ENCODE data around the gene IDH1.
"Not testable (repeated sequence)": the region's sequence is repeated elsewhere in the genome, so short reads cannot be mapped to it uniquely, and the experiment has no call there.

The IDH1 gene

DNA sequence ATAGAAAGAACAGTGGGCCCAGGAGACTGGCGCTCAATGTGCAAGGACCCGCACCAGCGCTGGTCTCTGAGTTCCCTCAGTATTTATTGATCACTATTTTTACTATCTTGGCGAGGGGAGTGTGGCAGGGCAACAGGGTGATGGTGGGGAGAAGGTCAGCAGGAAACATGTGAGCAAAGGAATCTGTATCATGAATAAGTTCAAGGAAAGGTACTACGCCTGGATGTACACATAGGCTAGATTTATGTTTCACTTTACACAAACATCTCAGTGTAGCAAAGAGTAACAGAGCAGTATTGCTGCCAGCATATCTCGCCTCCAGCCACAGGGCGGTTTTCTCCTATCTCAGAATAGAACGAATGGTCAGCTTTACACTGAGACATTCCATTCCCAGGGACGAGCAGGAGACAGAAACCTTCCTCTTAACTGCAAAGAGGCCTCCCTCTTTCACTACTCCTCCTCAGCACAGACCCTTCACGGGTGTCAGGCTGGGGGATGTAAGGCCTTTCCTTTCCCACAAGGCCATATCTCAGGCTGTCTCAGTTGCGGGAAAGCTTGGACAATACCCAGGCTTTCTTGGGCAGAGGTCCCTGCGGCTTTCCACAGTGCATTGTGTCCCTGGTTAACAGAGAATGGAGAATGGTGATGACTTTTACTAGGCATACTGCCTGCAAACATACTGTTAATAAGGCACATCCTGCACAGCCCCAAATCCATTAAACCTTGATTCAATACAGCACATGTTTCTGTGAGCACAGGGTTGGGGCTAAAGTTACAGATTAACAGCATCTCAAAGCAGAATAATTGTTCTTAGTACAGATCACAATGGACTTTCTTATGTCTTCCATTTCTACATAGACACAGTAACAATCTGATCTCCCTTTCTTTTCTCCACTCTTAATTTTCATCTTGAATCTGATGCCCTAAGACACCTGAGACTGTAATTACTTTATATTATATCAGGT lies 2.3 kb upstream of the IDH1 start:
- not testable (repeated sequence) for DNase-seq (ENCODE audit: low read depth)

- DNase-seq (ENCODE audit: low read depth) = no peak
These were observed 1.4 kb upstream of the IDH1 start for GRCh38 chr2:208256192-208256782.

DNA sequence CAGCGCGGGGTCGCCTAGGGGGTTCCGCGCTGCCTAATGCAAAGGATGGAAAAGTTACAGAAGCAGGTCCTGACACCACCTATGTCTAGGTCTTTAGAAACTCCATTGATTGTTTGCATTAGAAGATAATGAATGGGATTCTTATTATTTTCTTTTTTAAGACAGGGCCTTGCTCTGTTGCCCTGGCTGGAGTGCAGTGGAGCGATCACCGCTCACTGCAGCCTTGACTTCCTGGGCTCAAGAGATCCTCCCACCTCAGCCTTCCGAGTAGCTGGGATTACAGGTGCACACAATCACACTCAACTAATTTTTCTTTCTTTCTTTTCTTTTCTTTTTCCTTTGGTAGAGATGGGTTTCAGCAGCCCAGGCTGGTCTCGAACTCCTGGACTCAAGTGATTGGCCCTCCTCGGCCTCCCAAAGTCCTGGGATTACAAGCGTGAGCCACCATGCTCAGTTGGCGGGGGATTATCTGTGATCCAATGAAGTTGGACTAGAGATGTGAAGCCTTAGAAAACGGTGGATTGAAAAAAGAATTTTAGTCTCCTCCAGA lies 761 bp upstream of the IDH1 start:
- no peak for DNase-seq (ENCODE audit: low read depth)

DNA sequence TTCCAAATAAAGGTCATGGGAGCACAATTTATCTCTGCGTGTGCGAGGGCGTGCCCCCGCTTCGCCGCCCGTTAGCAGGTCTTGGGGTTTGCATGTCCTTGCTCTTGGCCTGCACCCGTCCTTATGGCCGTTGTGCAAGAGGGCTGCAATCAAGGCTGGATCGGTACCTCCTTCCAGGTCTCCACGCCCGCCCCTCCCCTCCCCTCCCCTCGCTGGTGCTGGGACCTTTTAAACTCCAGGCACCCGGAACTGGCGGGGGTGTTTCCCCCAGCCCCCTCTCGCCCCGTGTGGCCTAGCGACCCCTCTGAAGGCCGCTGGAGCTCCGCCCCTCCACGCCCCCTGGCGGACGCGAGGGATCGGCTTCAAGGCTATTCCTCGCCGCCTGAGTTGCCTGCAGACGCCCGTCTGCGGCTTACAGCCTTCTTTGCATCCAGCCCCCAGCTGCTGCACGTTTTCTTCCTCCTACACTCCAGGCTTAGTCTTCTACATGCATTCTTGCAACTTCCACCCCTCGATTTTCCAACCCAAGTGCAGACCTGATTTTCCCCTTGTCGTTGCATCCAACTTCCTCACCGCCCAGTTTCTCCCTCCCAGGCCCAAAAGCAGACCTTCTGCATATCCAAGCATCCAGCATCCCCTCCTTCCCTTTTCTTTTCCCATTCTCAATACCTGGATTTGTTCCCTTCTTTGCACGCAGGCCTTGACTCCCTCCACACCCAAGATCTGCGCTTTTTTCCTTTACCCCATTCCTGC lies 577 bp downstream of the IDH1 start:
- DNase-seq (ENCODE audit: low read depth) = peak; percentile 76

- no peak for DNase-seq (ENCODE audit: low read depth)
These were observed 1.2 kb downstream of the IDH1 start for GRCh38 chr2:208253600-208254117.

- DNase-seq (ENCODE audit: low read depth) = no peak
These were observed 2.0 kb downstream of the IDH1 start for GRCh38 chr2:208252716-208253492.

- DNase-seq (ENCODE audit: low read depth) = no peak
These were observed 3.8 kb downstream of the IDH1 start for GRCh38 chr2:208251098-208251497.

- no peak for DNase-seq (ENCODE audit: low read depth)
These were observed 4.5 kb downstream of the IDH1 start for GRCh38 chr2:208250388-208250787.

- no peak for DNase-seq (ENCODE audit: low read depth)
These were observed 5.6 kb downstream of the IDH1 start for GRCh38 chr2:208249296-208249695.

- DNase-seq (ENCODE audit: low read depth) = no peak
These were observed 6.3 kb downstream of the IDH1 start for GRCh38 chr2:208248601-208249000.

DNA sequence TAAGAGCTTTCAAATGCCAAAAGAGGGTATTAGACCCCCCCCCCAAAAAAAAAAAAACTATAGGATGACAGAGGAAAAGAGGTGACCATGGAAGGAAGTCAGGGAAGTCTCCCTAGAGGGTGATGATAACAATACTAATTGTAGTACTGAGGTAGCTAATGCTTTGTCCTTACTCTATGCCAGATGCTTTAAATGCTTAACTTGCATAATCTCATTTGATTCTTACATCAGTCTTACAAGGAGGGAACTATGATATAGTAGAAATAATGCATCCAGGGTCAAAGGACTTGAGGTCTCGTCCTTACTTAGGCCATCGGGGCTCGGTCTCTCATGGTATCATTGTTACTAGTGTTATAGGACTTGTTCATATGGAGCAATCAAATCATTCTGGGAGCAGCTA lies 9.1 kb downstream of the IDH1 start:
- DNase-seq (ENCODE audit: low read depth) = no peak

- no peak for DNase-seq (ENCODE audit: low read depth)
These were observed 10.4 kb downstream of the IDH1 start for GRCh38 chr2:208244422-208244821.

DNA sequence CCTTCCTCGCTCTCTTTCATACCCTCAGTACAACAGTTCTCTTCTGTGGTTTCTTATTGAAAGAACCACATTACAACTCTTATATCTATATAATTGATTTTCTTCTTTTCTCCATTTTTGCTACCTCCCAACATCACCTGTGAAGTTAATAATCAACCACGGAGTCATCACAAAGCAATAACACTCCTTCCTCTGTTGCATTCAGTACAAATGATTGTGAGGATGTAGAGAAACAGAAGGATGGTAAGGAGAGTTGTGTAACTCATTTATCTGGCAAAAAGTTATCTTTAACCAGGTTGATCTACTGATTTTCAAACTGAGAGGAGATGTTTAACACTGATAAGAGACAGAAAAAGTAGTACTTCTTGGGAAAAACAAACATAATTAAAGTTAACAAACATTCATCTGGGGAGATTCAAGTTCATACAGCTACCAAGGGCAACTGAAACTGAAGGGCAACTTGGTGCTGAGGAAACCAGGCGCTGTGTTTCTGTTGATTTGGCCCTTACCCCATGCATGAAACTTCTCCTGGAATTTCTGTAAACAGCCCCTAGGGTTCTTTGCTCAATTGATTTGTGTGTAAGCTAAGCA lies 14.2 kb downstream of the IDH1 start:
- no peak for DNase-seq (ENCODE audit: low read depth)

DNA sequence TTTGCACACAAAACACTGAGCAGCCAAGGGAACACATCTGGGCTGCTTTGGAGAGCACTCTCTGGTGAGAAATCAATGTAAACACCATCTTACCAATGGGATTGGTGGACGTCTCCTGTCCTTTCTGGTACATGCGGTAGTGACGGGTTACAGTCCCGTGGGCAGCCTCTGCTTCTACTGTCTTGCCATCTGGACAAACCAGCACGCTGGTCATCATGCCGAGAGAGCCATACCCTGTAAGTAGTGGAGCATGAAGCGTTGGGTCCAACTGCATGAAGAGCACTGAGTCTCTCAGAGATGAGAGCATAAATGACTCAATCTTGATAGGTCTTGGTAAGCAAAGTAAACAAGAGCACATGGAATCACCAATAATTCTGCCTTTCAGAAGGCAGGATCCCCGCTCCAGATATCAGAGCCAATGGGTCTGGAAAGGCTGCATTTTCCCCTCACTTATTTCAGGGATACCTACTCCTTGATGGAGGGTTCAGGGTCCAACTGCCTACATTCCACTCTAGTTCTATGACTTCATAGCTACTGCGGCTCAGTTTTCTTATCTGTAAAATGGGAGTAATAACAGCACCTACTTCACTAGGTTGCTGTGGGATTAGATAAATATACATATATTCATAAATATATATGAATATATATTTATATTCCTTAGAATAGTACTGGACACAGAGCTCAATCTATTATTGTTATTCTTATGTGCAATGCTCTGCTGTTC lies 14.9 kb downstream of the IDH1 start:
- DNase-seq (ENCODE audit: low read depth) = no peak

GRCh38 chr2:208235860-208236259 lies 19.0 kb downstream of the IDH1 start:
- no peak for DNase-seq (ENCODE audit: low read depth)

DNA sequence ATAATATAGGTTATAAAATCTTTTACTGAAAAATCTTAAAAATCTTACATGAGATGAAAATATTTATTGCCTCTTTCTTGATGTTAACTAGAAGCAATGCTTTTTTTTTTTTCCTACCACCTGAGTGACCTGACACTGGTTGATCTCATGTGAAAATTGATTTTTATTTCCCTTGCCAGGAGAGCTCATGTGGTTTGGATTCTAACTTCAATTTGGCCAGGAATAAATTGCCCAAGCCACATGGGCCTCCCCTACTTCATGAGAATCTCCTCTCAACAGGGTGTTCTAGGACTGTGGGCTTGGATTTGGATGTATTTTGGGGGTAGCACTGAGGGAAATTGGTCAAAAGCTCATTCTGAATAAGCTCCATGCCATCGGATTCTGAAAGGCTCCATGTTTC lies 20.1 kb downstream of the IDH1 start:
- DNase-seq (ENCODE audit: low read depth) = no peak

DNA sequence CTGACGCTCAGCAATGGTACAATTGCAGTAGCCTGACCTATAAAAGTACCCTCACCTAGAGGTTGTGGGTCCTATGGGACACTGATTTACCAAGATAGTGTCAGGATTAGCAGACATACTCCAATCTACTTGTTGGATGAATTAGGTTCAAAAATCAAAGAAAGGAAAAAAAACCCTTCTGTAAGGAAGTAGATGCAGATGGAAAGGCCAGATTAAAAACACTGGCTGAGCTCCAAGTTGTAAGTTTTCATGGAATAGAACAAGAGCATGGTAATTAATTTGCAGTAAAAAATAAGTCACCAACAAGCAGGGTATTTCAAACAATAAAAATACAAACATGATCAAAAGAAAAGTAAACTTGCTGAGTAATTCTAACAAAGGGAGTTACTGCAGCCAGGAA lies 26.4 kb downstream of the IDH1 start:
- no peak for DNase-seq (ENCODE audit: low read depth)

DNA sequence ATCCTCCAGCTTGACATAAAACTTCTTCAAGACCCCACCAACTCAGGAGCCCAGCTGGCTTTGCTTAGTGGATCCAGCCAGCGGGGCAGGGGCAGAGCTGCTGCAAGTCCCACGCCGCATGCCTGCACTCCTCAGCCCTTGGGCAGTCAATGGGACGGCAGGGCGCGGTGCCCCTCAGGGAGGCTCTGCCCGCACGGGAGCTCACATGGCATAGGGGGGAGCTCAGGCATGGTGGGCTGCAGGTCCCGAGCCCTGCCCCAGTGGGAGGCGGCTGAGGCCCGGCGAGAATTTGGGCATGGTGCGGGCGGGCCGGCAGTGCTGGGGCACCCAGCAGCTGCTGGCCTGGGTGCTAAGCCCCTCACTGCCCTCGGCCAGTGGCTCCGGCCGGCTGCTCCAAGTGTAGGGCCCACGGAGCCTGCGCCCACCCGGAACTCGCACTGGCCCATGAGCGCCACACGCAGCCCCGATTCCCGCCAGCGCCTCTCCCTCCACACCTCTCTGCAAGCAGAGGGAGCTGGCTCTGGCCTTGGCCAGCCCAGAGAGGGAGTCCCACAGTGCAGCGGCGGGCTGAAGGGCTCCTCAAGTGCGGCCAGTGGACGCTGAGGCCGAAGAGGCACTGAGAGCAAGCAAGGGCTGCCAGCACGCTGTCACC lies 27.2 kb downstream of the IDH1 start:
- no peak for DNase-seq (ENCODE audit: low read depth)

GRCh38 chr2:208224802-208225201 lies 30.1 kb downstream of the IDH1 start:
- no peak for DNase-seq (ENCODE audit: low read depth)

DNA sequence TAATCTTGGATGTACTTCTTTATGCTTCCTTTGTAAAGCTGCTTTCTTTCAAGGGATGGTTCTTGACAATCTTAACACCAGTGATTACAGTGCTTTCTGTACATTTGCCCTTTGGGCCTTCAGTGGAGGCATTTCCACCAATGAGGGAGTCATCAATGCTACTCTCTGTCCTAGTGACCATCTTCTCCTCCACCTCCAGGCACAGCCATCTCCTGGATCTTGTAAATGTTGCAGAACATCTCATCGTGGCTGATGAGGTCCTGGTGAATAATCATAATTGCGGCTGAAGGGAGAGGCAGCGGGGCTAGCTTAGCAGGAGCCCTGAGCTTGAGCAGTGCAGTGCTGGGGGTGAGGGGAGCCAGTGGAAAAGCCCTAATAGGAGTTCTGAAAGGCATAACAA lies 32.5 kb downstream of the IDH1 start:
- no peak for DNase-seq (ENCODE audit: low read depth)

All from stimulated activated CD8-positive, alpha-beta memory T cell treated with anti-CD3 and anti-CD28 coated beads, Interleukin-4, amount 100 ng/mL, for 24 hours (primary cell).